H1 (cell line): ENCODE measurements around the gene GIPC2.

Experiments used
- BCL11A ChIP-seq, 2 experiments: IDR thresholded peaks; one replicate each; pipeline ENCODE4 v1.6.1; 2011; ENCODE audit warnings: low read depth in 2 of 2, low read length in 2 of 2, mild to moderate bottlenecking in 2 of 2
- CTCF ChIP-seq, 3 experiments: IDR thresholded peaks; 1 replicate in 2 of 3; 2 replicates in 1 of 3; pipeline versions ENCODE4 v1.5.1 to v1.6.1; 2011; ENCODE audit warnings: low read length in 3 of 3, mild to moderate bottlenecking in 3 of 3, inconsistent platforms in 2 of 3, low read depth in 1 of 3, moderate library complexity in 1 of 3; ENCODE audit not compliant: insufficient read depth in 1 of 3; ENCODE audit errors: control extremely low read depth in 1 of 3
- JUND ChIP-seq: IDR thresholded peaks from 2 replicates; pipeline ENCODE4 v1.6.1; 2011; ENCODE audit warnings: mild to moderate bottlenecking, improper control_type of control experiment, low read length
- RXRA ChIP-seq: IDR thresholded peaks from 2 replicates; pipeline ENCODE4 v1.6.1; 2011; ENCODE audit warnings: low read depth, mild to moderate bottlenecking, low read length, moderate library complexity; ENCODE audit not compliant: insufficient read depth

GRCh38 chr1:78089010-78089409 is 43.2 kb downstream of the GIPC2 start:
- no peak for TF ChIP-seq CTCF (IDR thresholded peaks at IDR 0.05; ENCODE audit: control extremely low read depth in 1 of 3, insufficient read depth in 1 of 3, low read depth in 1 of 3, low read length in 3 of 3)
- TF ChIP-seq RXRA = no peak
- no peak for TF ChIP-seq JUND
- TF ChIP-seq BCL11A (IDR thresholded peaks at IDR 0.05; ENCODE audit: low read depth in 2 of 2, low read length in 2 of 2) = no peak
